CD4-positive, alpha-beta T cell treated with Interleukin-4 for 4 hours (primary cell): Measurements from ENCODE around the gene PACS1.
"Not testable (repeated sequence)": the region's sequence is repeated elsewhere in the genome, so short reads cannot be mapped to it uniquely, and the experiment has no call there.

Experiments
- DNase-seq: peaks from one replicate; pipeline ENCODE4 v3.0.0-alpha.2; 2020

PACS1 gene

GRCh38 chr11:66263785-66264184 is 193.7 kb downstream of the PACS1 start:
- no peak for DNase-seq

GRCh38 chr11:66264383-66264782 is 194.3 kb downstream of the PACS1 start:
- no peak for DNase-seq

GRCh38 chr11:66264914-66265313 is 194.8 kb downstream of the PACS1 start:
- no peak for DNase-seq

GRCh38 chr11:66265531-66266377 is 195.7 kb downstream of the PACS1 start:
- DNase-seq, result no peak

GRCh38 chr11:66266378-66267038 is 196.4 kb downstream of the PACS1 start:
- no peak for DNase-seq

GRCh38 chr11:66267039-66267378 is 196.9 kb downstream of the PACS1 start:
- DNase-seq, result no peak

- peak; percentile 82 for DNase-seq
Measured at GRCh38 chr11:66267379-66268243, 197.5 kb downstream of the PACS1 start.

GRCh38 chr11:66268244-66268951 is 198.3 kb downstream of the PACS1 start, which contains the start of gene RAB1B:
TSS of gene RAB1B (plus strand) at chr11:66268639. CDS start at chr11:66268680, 41 bp downstream.
- DNase-seq, result peak; percentile 99

GRCh38 chr11:66268952-66269905 is 199.2 kb downstream of the PACS1 start:
- peak; percentile 27 for DNase-seq

GRCh38 chr11:66271816-66272215 is 201.7 kb downstream of the PACS1 start:
- no peak for DNase-seq

- peak; percentile 51 for DNase-seq
Measured at GRCh38 chr11:66272596-66272995, 202.5 kb downstream of the PACS1 start.

- DNase-seq, result no peak
Measured at GRCh38 chr11:66274219-66274618, 204.1 kb downstream of the PACS1 start.

GRCh38 chr11:66275396-66275795 is 205.3 kb downstream of the PACS1 start:
- DNase-seq, result no peak

- DNase-seq, result no peak
Measured at GRCh38 chr11:66275984-66276612, 206.0 kb downstream of the PACS1 start.

- not testable (repeated sequence) for DNase-seq
Measured at GRCh38 chr11:66276619-66277018, 206.5 kb downstream of the PACS1 start.

- DNase-seq, result not testable (repeated sequence)
Measured at GRCh38 chr11:66277064-66277463, 207.0 kb downstream of the PACS1 start.

- no peak for DNase-seq
Measured at GRCh38 chr11:66277471-66278362, 207.6 kb downstream of the PACS1 start, which contains the start of gene CNIH2. TSS of gene CNIH2 (plus strand) at chr11:66278175. CDS start at chr11:66278457, 282 bp downstream.

GRCh38 chr11:66278363-66279091 is 208.5 kb downstream of the PACS1 start:
- peak; percentile 73 for DNase-seq
